Body of pancreas (tissue), 4 donors: ENCODE data around the gene ADCY6. TPM values are rescaled to one million over a fixed set of nuclear protein-coding genes. Genes with fewer than 3 reads are reported as not detected.

Experiments used
- ATAC-seq: fragments of 150-250 bp; one replicate; pipeline ENCODE4 v1.9.1; 2016
- DNase-seq, 4 donors: peaks; one replicate each; pipeline ENCODE4 v3.0.0-alpha.2; 2019
- H3K27ac ChIP-seq, 4 donors: fragments of 200-600 bp; sonication (generic); 1 replicate in 3 of 4; 2 replicates in 1 of 4; pipeline versions ENCODE4 v1.5.1 to v1.6.1; 2016 to 2019; ENCODE audit warnings: mild to moderate bottlenecking in 1 of 4, mixed read lengths in 1 of 4, moderate library complexity in 1 of 4
- H3K27me3 ChIP-seq, 2 donors: fragments of 200-600 bp; sonication (generic); one replicate each; pipeline ENCODE4 v1.6.0; 2016; ENCODE audit warnings: mild to moderate bottlenecking in 1 of 2
- H3K36me3 ChIP-seq, 2 donors: fragments of 200-600 bp; sonication (generic); replicated peaks in 1 of 2; 2 replicates each; pipeline ENCODE4 v1.5.1; 2016; ENCODE audit warnings: low read depth in 2 of 2; ENCODE audit not compliant: insufficient read depth in 1 of 2
- H3K4me1 ChIP-seq: fragments of 200-600 bp; sonication (generic); one replicate; pipeline ENCODE4 v1.6.0; 2016
- H3K4me3 ChIP-seq, 2 donors: fragments of 200-600 bp; sonication (generic); 1 replicate in 1 of 2; 2 replicates in 1 of 2; pipeline ENCODE4 v1.5.1; 2016 to 2019
- H3K9me3 ChIP-seq, 3 donors: fragments of 200-600 bp; sonication (generic); 1 replicate in 2 of 3; 2 replicates in 1 of 3; pipeline ENCODE4 v1.5.1; 2016
- CTCF ChIP-seq, 7 experiments: fragments of 450-650 bp in 4 of 7; fragments of 200-600 bp in 3 of 7; sonication (generic) in 3 of 7; IDR thresholded peaks; one replicate each; pipeline ENCODE4 v1.5.1; 2016 to 2019; ENCODE audit warnings: antibody characterized with exemption in 7 of 7
- POLR2A ChIP-seq, 3 donors: fragments of 450-650 bp; IDR thresholded peaks; one replicate each; pipeline ENCODE4 v1.6.1; 2016; ENCODE audit warnings: antibody characterized with exemption in 3 of 3, mild to moderate bottlenecking in 2 of 3
- WGBS, 2 donors: methylation state at CpG; one replicate each; pipeline ENCODE4 v1.1.5; 2017; 5-methylcytosine and 5-hydroxymethylcytosine counted together
- intact Hi-C: fragments of 100-400 bp; cut with DNase I; formaldehyde crosslinking; loops from one replicate; pipeline ENCODE4 v1.15.1; 2023
- total RNA-seq, 2 donors: library from RNA; depleted of rRNA; stranded (reverse); fragments of >200 nt; gene quantifications; one replicate each; pipeline ENCODE4 v1.1.0, GENCODE V29; 2016

The ADCY6 gene
- total RNA-seq, 2 donors from 2014 or later, result 38.6 to 59.1 TPM

- Histone ChIP-seq H3K36me3 (no peaks in the 10 kb centered on the region), H3K27ac (peak overlapping the region in 3 of 4 donors; percentile 11 to 99 (median 94)), H3K4me1 (peaks cover 34% of the 10 kb centered on the region), H3K27me3 (no peaks in the 10 kb centered on the region), H3K9me3 (no peaks in the 10 kb centered on the region), H3K4me3 (no peak overlapping the region)
- no peak for ATAC-seq
- WGBS, 2 donors, result 20 to 23% methylated on average over 6 to 7 of the region's 7 CpGs
- no peak for DNase-seq
- intact Hi-C loops, result no loop called here
- TF ChIP-seq CTCF (IDR thresholded peaks at IDR 0.05) (no peak), POLR2A (IDR thresholded peaks at IDR 0.05) (no peak)
Measured at GRCh38 chr12:48786591-48787544, 2.0 kb downstream of the ADCY6 start.

- Histone ChIP-seq H3K27ac (no peak overlapping the region), H3K4me3 (no peak overlapping the region), H3K9me3 (no peaks in the 10 kb centered on the region), H3K36me3 (no peaks in the 10 kb centered on the region), H3K4me1 (peaks cover 27% of the 10 kb centered on the region), H3K27me3 (no peaks in the 10 kb centered on the region)
- TF ChIP-seq CTCF (IDR thresholded peaks at IDR 0.05) (no peak), POLR2A (IDR thresholded peaks at IDR 0.05) (no peak)
- DNase-seq, result no peak
- intact Hi-C loops, result no loop called here
- ATAC-seq, result no peak
- WGBS, 2 donors, result 82 to 91% methylated on average over 4 of the region's 4 CpGs
Measured at GRCh38 chr12:48783432-48783831, 5.5 kb downstream of the ADCY6 start.

GRCh38 chr12:48782457-48783395 is 6.2 kb downstream of the ADCY6 start:
- ATAC-seq, result no peak

More at GRCh38 chr12:48782457-48783395, 6.2 kb downstream of the ADCY6 start:
- TF ChIP-seq POLR2A (IDR thresholded peaks at IDR 0.05) (no peak), CTCF (IDR thresholded peaks at IDR 0.05) (no peak)
- peaks cover 22% of the 10 kb centered on the region for H3K4me1 ChIP-seq
- 87 to 90% methylated on average over 34 to 56 of the region's 63 CpGs for WGBS, 2 donors
- H3K27ac ChIP-seq, result no peak overlapping the region
- no peaks in the 10 kb centered on the region for H3K27me3 ChIP-seq
- H3K36me3 ChIP-seq, result no peaks in the 10 kb centered on the region
- DNase-seq, result no peak
- intact Hi-C loops, result no loop called here
- H3K9me3 ChIP-seq, result no peaks in the 10 kb centered on the region
- no peak overlapping the region for H3K4me3 ChIP-seq
